ENCODE data around the gene BDNF. TPM values are rescaled to one million over a fixed set of nuclear protein-coding genes. Genes with fewer than 3 reads are reported as not detected.
A peak's percentile ranks its signal among the peaks of the same experiment; 100 is the strongest.

The BDNF gene
- total RNA-seq, 1 experiment from 2014 or later = 4.8 TPM

- ATAC-seq (no peak), DNase-seq (ENCODE audit: low spot score) (no peak)
- Mint-ChIP-seq H3K27me3 (ENCODE audit: low read depth) (peaks cover 41% of the 10 kb centered on the region), H3K27ac (peak overlapping the region; percentile 61), H3K9me3 (no peaks in the 10 kb centered on the region), H3K36me3 (peaks cover 27% of the 10 kb centered on the region), H3K4me3 (no peak overlapping the region), H3K4me1 (peaks cover 29% of the 10 kb centered on the region)
- ChIA-PET POLR2A (interaction anchor here (0.8 to 1.2 kb wide), 3 partner anchors 14 to 93 kb away, joined by 3 to 4 read pairs (median 4); no protein-coding TSS in a partner anchor), CTCF (interaction anchor here (0.9 kb wide), 1 partner anchor 8 kb away, joined by 3 read pairs; no protein-coding TSS in a partner anchor)
- TF ChIP-seq AR (CRISPR knock-in tag; IDR thresholded peaks at IDR 0.05) = peak; percentile 81; the same call in 1 of the 2 replicates
- peak; percentile 74; the same call in 1 of the 2 replicates for TF ChIP-seq EMX1 (CRISPR knock-in tag; IDR thresholded peaks at IDR 0.05)
- peak; percentile 52; the same call in 1 of the 2 replicates for TF ChIP-seq ERG (CRISPR knock-in tag; IDR thresholded peaks at IDR 0.05)
- no peak for TF ChIP-seq CDX4 (CRISPR knock-in tag; IDR thresholded peaks at IDR 0.05; ENCODE audit: borderline replicate concordance)
- peak; percentile 39; the same call in 1 of the 2 replicates for TF ChIP-seq ZNF671 (CRISPR knock-in tag; IDR thresholded peaks at IDR 0.05)
- no peak for TF ChIP-seq ZNF219 (CRISPR knock-in tag; IDR thresholded peaks at IDR 0.05; ENCODE audit: borderline replicate concordance)
- peak; percentile 24; the same call in 1 of the 2 replicates for TF ChIP-seq PRRX2 (CRISPR knock-in tag; IDR thresholded peaks at IDR 0.05)
- TF ChIP-seq ZNF121 (CRISPR knock-in tag; IDR thresholded peaks at IDR 0.05) = peak; percentile 67; the same call in 1 of the 2 replicates
- TF ChIP-seq ZNF425 (CRISPR knock-in tag; conservative IDR thresholded peaks at IDR 0.05) = peak; percentile 67; the same call in 1 of the 2 replicates
Observed at GRCh38 chr11:27612932-27613880, 87.0 kb downstream of the BDNF start.

- POLR2A ChIA-PET = no interaction called here
- CTCF ChIA-PET = no interaction called here
- TF ChIP-seq SMAD4 (CRISPR knock-in tag; IDR thresholded peaks at IDR 0.05) = no peak
- TF ChIP-seq ERG (CRISPR knock-in tag; IDR thresholded peaks at IDR 0.05) = no peak; the same call in 1 of the 2 replicates
- 0 out of 2 replicates have a peak, but pooled peaks have one; percentile 6 for TF ChIP-seq ZNF416 (CRISPR knock-in tag; IDR thresholded peaks at IDR 0.05)
- peak; percentile 64; the same call in 1 of the 2 replicates for TF ChIP-seq ZNF532 (CRISPR knock-in tag; IDR thresholded peaks at IDR 0.05; ENCODE audit: borderline replicate concordance)
- TF ChIP-seq PRRX2 (CRISPR knock-in tag; IDR thresholded peaks at IDR 0.05) = 0 out of 2 replicates have a peak, but pooled peaks have one; percentile 47
- peak; percentile 39; the same call in 1 of the 2 replicates for TF ChIP-seq ZNF671 (CRISPR knock-in tag; IDR thresholded peaks at IDR 0.05)
- TF ChIP-seq NFATC4 (CRISPR knock-in tag; IDR thresholded peaks at IDR 0.05) = peak; percentile 53; the same call in 1 of the 2 replicates
- no peak overlapping the region for H3K27ac Mint-ChIP-seq
- DNase-seq (ENCODE audit: low spot score) (no peak), ATAC-seq (no peak)
- H3K4me1 Mint-ChIP-seq = peaks cover 20% of the 10 kb centered on the region
- H3K4me3 Mint-ChIP-seq = no peak overlapping the region
- H3K36me3 Mint-ChIP-seq = peaks cover 15% of the 10 kb centered on the region
- H3K9me3 Mint-ChIP-seq = no peaks in the 10 kb centered on the region
- H3K27me3 Mint-ChIP-seq (ENCODE audit: low read depth) = peaks cover 49% of the 10 kb centered on the region
Observed at GRCh38 chr11:27611947-27612455, 88.3 kb downstream of the BDNF start.
